ENCODE measurements around the gene NBEAL1.

GRCh38 chr2:203071148-203071547, 56.5 kb downstream of the NBEAL1 start:
- no peak for TF ChIP-seq CTCF (IDR thresholded peaks at IDR 0.05 in 8 of 11, conservative IDR thresholded peaks at IDR 0.05 in 3 of 11)
- TF ChIP-seq POLR2A (IDR thresholded peaks at IDR 0.05) = no peak
- TF ChIP-seq POLR2AphosphoS5 (IDR thresholded peaks at IDR 0.05) = no peak

Measured in spleen (tissue), 7 donors.